Measurements from ENCODE around the gene TCEAL3. TPM values are rescaled to one million over a fixed set of nuclear protein-coding genes. Genes with fewer than 3 reads are reported as not detected.

Gene TCEAL3
- total RNA-seq, 1 donor from 2014 or later, result 14.9 TPM

GRCh38 chrX:103614999-103615398 is 7.2 kb downstream of the TCEAL3 start:
- TF ChIP-seq CTCF (IDR thresholded peaks at IDR 0.05; ENCODE audit: insufficient read depth, low read length, poor library complexity, severe bottlenecking), result no peak
- H3K36me3 ChIP-seq (ENCODE audit: control insufficient read depth, insufficient read depth, low read length), result no peaks in the 10 kb centered on the region
- no peaks in the 10 kb centered on the region for H3K27me3 ChIP-seq (ENCODE audit: control insufficient read depth, insufficient read depth, low read length)
- DNase-seq (ENCODE audit: low read depth), result no peak
- no peak overlapping the region for H3K4me3 ChIP-seq (ENCODE audit: low read depth, low read length)

- H3K4me3 ChIP-seq (ENCODE audit: low read depth, low read length), result no peak overlapping the region
- TF ChIP-seq CTCF (IDR thresholded peaks at IDR 0.05; ENCODE audit: insufficient read depth, low read length, poor library complexity, severe bottlenecking), result no peak
- H3K27me3 ChIP-seq (ENCODE audit: control insufficient read depth, insufficient read depth, low read length), result no peaks in the 10 kb centered on the region
- H3K36me3 ChIP-seq (ENCODE audit: control insufficient read depth, insufficient read depth, low read length), result no peaks in the 10 kb centered on the region
- DNase-seq (ENCODE audit: low read depth), result no peak
These were observed 8.1 kb downstream of the TCEAL3 start for GRCh38 chrX:103615781-103616371.

GRCh38 chrX:103616676-103617186 is 9.0 kb downstream of the TCEAL3 start:
- Histone ChIP-seq H3K4me3 (ENCODE audit: low read depth, low read length) (no peak overlapping the region), H3K36me3 (ENCODE audit: control insufficient read depth, insufficient read depth, low read length) (no peaks in the 10 kb centered on the region), H3K27me3 (ENCODE audit: control insufficient read depth, insufficient read depth, low read length) (no peaks in the 10 kb centered on the region)
- TF ChIP-seq CTCF (IDR thresholded peaks at IDR 0.05; ENCODE audit: insufficient read depth, low read length, poor library complexity, severe bottlenecking), result no peak
- DNase-seq (ENCODE audit: low read depth), result no peak

- Histone ChIP-seq H3K4me3 (ENCODE audit: low read depth, low read length) (no peak overlapping the region), H3K36me3 (ENCODE audit: control insufficient read depth, insufficient read depth, low read length) (no peaks in the 10 kb centered on the region), H3K27me3 (ENCODE audit: control insufficient read depth, insufficient read depth, low read length) (no peaks in the 10 kb centered on the region)
- no peak for TF ChIP-seq CTCF (IDR thresholded peaks at IDR 0.05; ENCODE audit: insufficient read depth, low read length, poor library complexity, severe bottlenecking)
- DNase-seq (ENCODE audit: low read depth), result no peak
These were observed 16.3 kb downstream of the TCEAL3 start for GRCh38 chrX:103624111-103624510.

- no peaks in the 10 kb centered on the region for H3K27me3 ChIP-seq (ENCODE audit: control insufficient read depth, insufficient read depth, low read length)
- no peak for DNase-seq (ENCODE audit: low read depth)
- H3K4me3 ChIP-seq (ENCODE audit: low read depth, low read length), result no peak overlapping the region
- H3K36me3 ChIP-seq (ENCODE audit: control insufficient read depth, insufficient read depth, low read length), result no peaks in the 10 kb centered on the region
- TF ChIP-seq CTCF (IDR thresholded peaks at IDR 0.05; ENCODE audit: insufficient read depth, low read length, poor library complexity, severe bottlenecking), result no peak
These were observed 19.1 kb downstream of the TCEAL3 start for GRCh38 chrX:103626855-103627254.
